Caco-2 (cell line): ENCODE data around the gene MEF2D. TPM values are rescaled to one million over a fixed set of nuclear protein-coding genes. Genes with fewer than 3 reads are reported as not detected.

ENCODE experiments used
- BruUV-seq: library from RNA; stranded (reverse); fragments of 400-500 nt; replicated peaks from 2 replicates; lab custom pipeline; 2021; lab: Mats Ljungman, UMichigan
- CTCF ChIA-PET: fragments of 300-600 bp; sonication (Branson Sonifier 250); formaldehyde crosslinking; loops from one replicate; lab custom pipeline; 2022; ENCODE audit warnings: antibody characterized with exemption; lab: Charles Lee
- POLR2A ChIA-PET: fragments of 300-600 bp; sonication (Branson Sonifier 250); formaldehyde crosslinking; loops from one replicate; lab custom pipeline; 2022; ENCODE audit warnings: antibody characterized with exemption; lab: Charles Lee
- DNase-seq, 2 experiments: peaks; one replicate each; pipeline versions ENCODE4 v3.0.0 to v3.0.0-alpha.2; 2020 to 2022
- H3K27me3 ChIP-seq: replicated peaks from 2 replicates; pipeline ENCODE4 v1.6.0; 2011; ENCODE audit warnings: low read length; ENCODE audit not compliant: control insufficient read depth, insufficient read depth
- H3K36me3 ChIP-seq: 2 replicates; pipeline ENCODE4 v1.5.1; 2011; ENCODE audit warnings: low read length; ENCODE audit not compliant: control insufficient read depth, insufficient read depth
- H3K4me1 ChIP-seq: fragments of 250-450 bp; sonication (Bioruptor Pico); 2 replicates; pipeline ENCODE4 v1.5.1; 2020; ENCODE audit warnings: mild to moderate bottlenecking
- H3K4me3 ChIP-seq: 2 replicates; pipeline ENCODE4 v1.5.1; 2011; ENCODE audit warnings: low read depth, mild to moderate bottlenecking, control low read depth, low read length
- H3K9me3 ChIP-seq: fragments of 250-450 bp; sonication (Bioruptor Pico); 2 replicates; pipeline ENCODE4 v1.5.1; 2020; ENCODE audit warnings: mild to moderate bottlenecking, moderate library complexity
- H3K27ac Mint-ChIP-seq: one replicate; pipeline ENCODE4 v1.8.0; 2022; ENCODE audit warnings: mixed read lengths; ENCODE audit not compliant: unreplicated experiment
- H3K27me3 Mint-ChIP-seq: one replicate; pipeline ENCODE4 v1.8.0; 2022; ENCODE audit warnings: mixed read lengths; ENCODE audit not compliant: insufficient read depth, unreplicated experiment
- H3K36me3 Mint-ChIP-seq: one replicate; pipeline ENCODE4 v1.8.0; 2022; ENCODE audit warnings: mild to moderate bottlenecking, mixed read lengths; ENCODE audit not compliant: insufficient read depth, unreplicated experiment
- H3K4me1 Mint-ChIP-seq: one replicate; pipeline ENCODE4 v1.8.0; 2022; ENCODE audit warnings: low read depth, mixed read lengths; ENCODE audit not compliant: unreplicated experiment
- H3K4me3 Mint-ChIP-seq: one replicate; pipeline ENCODE4 v1.8.0; 2022; ENCODE audit warnings: mild to moderate bottlenecking, moderate library complexity, mixed read lengths; ENCODE audit not compliant: unreplicated experiment
- H3K9me3 Mint-ChIP-seq: one replicate; pipeline ENCODE4 v1.8.0; 2022; ENCODE audit warnings: mixed read lengths; ENCODE audit not compliant: unreplicated experiment
- intact Hi-C: fragments of 100-400 bp; cut with micrococcal nuclease; formaldehyde crosslinking; loops from one replicate; pipeline ENCODE4 v1.10.0; 2022; ENCODE audit not compliant: unreplicated experiment
- total RNA-seq: library from RNA; stranded (reverse); gene quantifications from 2 replicates; pipeline ENCODE4 v1.2.3, GENCODE V29; 2022
- TF ChIP-seq, protein P1 (sequence below), 2 experiments: fragments of 200-600 bp in 1 of 2; IDR thresholded peaks; 1 replicate in 1 of 2; 2 replicates in 1 of 2; pipeline versions ENCODE4 v1.5.1 to v1.8.0; 2011 to 2022; ENCODE audit warnings: antibody characterized with exemption in 1 of 2, control low read depth in 1 of 2, inconsistent platforms in 1 of 2, low read depth in 1 of 2, low read length in 1 of 2, mild to moderate bottlenecking in 1 of 2, moderate library complexity in 1 of 2; ENCODE audit not compliant: insufficient read depth in 1 of 2, severe bottlenecking in 1 of 2, unreplicated experiment in 1 of 2

The MEF2D gene
- total RNA-seq, 1 experiment from 2014 or later = 18.6 TPM

- POLR2A ChIA-PET = no interaction called here
- Mint-ChIP-seq H3K9me3 (no peaks in the 10 kb centered on the region), H3K27me3 (no peaks in the 10 kb centered on the region)
Measured at GRCh38 chr1:156525071-156525501, 24.5 kb upstream of the MEF2D start.

GRCh38 chr1:156524481-156524869, 23.9 kb upstream of the MEF2D start:
- H3K4me1 ChIP-seq = no peaks in the 10 kb centered on the region
- BruUV-seq = no TSS peak
- Mint-ChIP-seq H3K36me3 (peaks cover 38% of the 10 kb centered on the region), H3K4me1 (no peaks in the 10 kb centered on the region), H3K4me3 (no peak overlapping the region), H3K9me3 (no peaks in the 10 kb centered on the region), H3K27me3 (no peaks in the 10 kb centered on the region), H3K27ac (no peak overlapping the region)
- no peak for DNase-seq
- TF ChIP-seq, protein P1, sequence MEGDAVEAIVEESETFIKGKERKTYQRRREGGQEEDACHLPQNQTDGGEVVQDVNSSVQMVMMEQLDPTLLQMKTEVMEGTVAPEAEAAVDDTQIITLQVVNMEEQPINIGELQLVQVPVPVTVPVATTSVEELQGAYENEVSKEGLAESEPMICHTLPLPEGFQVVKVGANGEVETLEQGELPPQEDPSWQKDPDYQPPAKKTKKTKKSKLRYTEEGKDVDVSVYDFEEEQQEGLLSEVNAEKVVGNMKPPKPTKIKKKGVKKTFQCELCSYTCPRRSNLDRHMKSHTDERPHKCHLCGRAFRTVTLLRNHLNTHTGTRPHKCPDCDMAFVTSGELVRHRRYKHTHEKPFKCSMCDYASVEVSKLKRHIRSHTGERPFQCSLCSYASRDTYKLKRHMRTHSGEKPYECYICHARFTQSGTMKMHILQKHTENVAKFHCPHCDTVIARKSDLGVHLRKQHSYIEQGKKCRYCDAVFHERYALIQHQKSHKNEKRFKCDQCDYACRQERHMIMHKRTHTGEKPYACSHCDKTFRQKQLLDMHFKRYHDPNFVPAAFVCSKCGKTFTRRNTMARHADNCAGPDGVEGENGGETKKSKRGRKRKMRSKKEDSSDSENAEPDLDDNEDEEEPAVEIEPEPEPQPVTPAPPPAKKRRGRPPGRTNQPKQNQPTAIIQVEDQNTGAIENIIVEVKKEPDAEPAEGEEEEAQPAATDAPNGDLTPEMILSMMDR (IDR thresholded peaks at IDR 0.05; ENCODE audit: insufficient read depth in 1 of 2, low read depth in 1 of 2, low read length in 1 of 2, severe bottlenecking in 1 of 2, unreplicated experiment in 1 of 2) = no peak
- no peaks in the 10 kb centered on the region for H3K27me3 ChIP-seq
- H3K4me3 ChIP-seq = no peak overlapping the region
- POLR2A ChIA-PET = no interaction called here
- no peaks in the 10 kb centered on the region for H3K9me3 ChIP-seq
- no peaks in the 10 kb centered on the region; the same call in 1 of the 2 replicates for H3K36me3 ChIP-seq
- CTCF ChIA-PET = no interaction called here
- intact Hi-C loops = no loop called here

More at GRCh38 chr1:156525071-156525501, 24.5 kb upstream of the MEF2D start:
- CTCF ChIA-PET = no interaction called here
- H3K27me3 ChIP-seq = no peaks in the 10 kb centered on the region
- TF ChIP-seq, protein P1 (IDR thresholded peaks at IDR 0.05; ENCODE audit: insufficient read depth in 1 of 2, low read depth in 1 of 2, low read length in 1 of 2, severe bottlenecking in 1 of 2, unreplicated experiment in 1 of 2) = no peak
- no peaks in the 10 kb centered on the region for H3K4me1 ChIP-seq
- H3K4me3 ChIP-seq = no peak overlapping the region
- Mint-ChIP-seq H3K4me3 (no peak overlapping the region), H3K27ac (no peak overlapping the region), H3K4me1 (no peaks in the 10 kb centered on the region), H3K36me3 (peaks cover 38% of the 10 kb centered on the region)
- H3K9me3 ChIP-seq = no peaks in the 10 kb centered on the region
- no TSS peak for BruUV-seq
- DNase-seq = no peak
- H3K36me3 ChIP-seq = no peaks in the 10 kb centered on the region; the same call in 1 of the 2 replicates
- intact Hi-C loops = no loop called here

GRCh38 chr1:156523801-156524480, 23.4 kb upstream of the MEF2D start:
- Mint-ChIP-seq H3K27ac (no peak overlapping the region), H3K27me3 (no peaks in the 10 kb centered on the region), H3K36me3 (peaks cover 34% of the 10 kb centered on the region), H3K4me3 (no peak overlapping the region), H3K9me3 (no peaks in the 10 kb centered on the region), H3K4me1 (no peaks in the 10 kb centered on the region)
- Histone ChIP-seq H3K36me3 (no peaks in the 10 kb centered on the region; the same call in 1 of the 2 replicates), H3K4me3 (no peak overlapping the region), H3K9me3 (no peaks in the 10 kb centered on the region), H3K27me3 (no peaks in the 10 kb centered on the region), H3K4me1 (no peaks in the 10 kb centered on the region)
- BruUV-seq = no TSS peak
- TF ChIP-seq, protein P1 (IDR thresholded peaks at IDR 0.05; ENCODE audit: insufficient read depth in 1 of 2, low read depth in 1 of 2, low read length in 1 of 2, severe bottlenecking in 1 of 2, unreplicated experiment in 1 of 2) = no peak
- intact Hi-C loops = no loop called here
- no peak for DNase-seq
- POLR2A ChIA-PET = no interaction called here
- CTCF ChIA-PET = no interaction called here
